NCI-H774 (cell line): ENCODE data around the gene FBXL7.

Source experiments
- DNase-seq: peaks from one replicate; lab custom pipeline; 2025; lab: John Stamatoyannopoulos, UW

Gene FBXL7

GRCh38 chr5:15717001-15717400, 217.0 kb downstream of the FBXL7 start:
- no peak for DNase-seq

GRCh38 chr5:15718421-15719179, 218.6 kb downstream of the FBXL7 start:
- no peak for DNase-seq

GRCh38 chr5:15719784-15720183, 219.8 kb downstream of the FBXL7 start:
- DNase-seq, result no peak

GRCh38 chr5:15720515-15720914, 220.5 kb downstream of the FBXL7 start:
- no peak for DNase-seq

- DNase-seq, result no peak
These were observed 222.3 kb downstream of the FBXL7 start for GRCh38 chr5:15722305-15722704.

- DNase-seq, result no peak
These were observed 227.4 kb downstream of the FBXL7 start for GRCh38 chr5:15727375-15727774.

GRCh38 chr5:15728811-15729210, 228.8 kb downstream of the FBXL7 start:
- DNase-seq, result no peak

GRCh38 chr5:15731699-15732098, 231.7 kb downstream of the FBXL7 start:
- DNase-seq, result no peak

- DNase-seq, result no peak
These were observed 234.1 kb downstream of the FBXL7 start for GRCh38 chr5:15734058-15734457.

- no peak for DNase-seq
These were observed 237.2 kb downstream of the FBXL7 start for GRCh38 chr5:15737036-15737821.

GRCh38 chr5:15737871-15738664, 238.1 kb downstream of the FBXL7 start:
- DNase-seq, result no peak

- DNase-seq, result no peak
These were observed 240.4 kb downstream of the FBXL7 start for GRCh38 chr5:15740383-15740782.

- no peak for DNase-seq
These were observed 241.6 kb downstream of the FBXL7 start for GRCh38 chr5:15741591-15741990.

GRCh38 chr5:15746833-15747232, 246.9 kb downstream of the FBXL7 start:
- no peak for DNase-seq

- DNase-seq, result no peak
These were observed 248.3 kb downstream of the FBXL7 start for GRCh38 chr5:15748266-15748665.

GRCh38 chr5:15752663-15753285, 252.8 kb downstream of the FBXL7 start:
- no peak for DNase-seq

GRCh38 chr5:15753752-15754151, 253.8 kb downstream of the FBXL7 start:
- no peak for DNase-seq

- DNase-seq, result no peak
These were observed 257.1 kb downstream of the FBXL7 start for GRCh38 chr5:15757103-15757502.

GRCh38 chr5:15757619-15758018, 257.6 kb downstream of the FBXL7 start:
- DNase-seq, result no peak

- DNase-seq, result no peak
These were observed 262.7 kb downstream of the FBXL7 start for GRCh38 chr5:15762668-15763067.

- no peak for DNase-seq
These were observed 263.8 kb downstream of the FBXL7 start for GRCh38 chr5:15763754-15764153.

GRCh38 chr5:15768936-15769335, 269.0 kb downstream of the FBXL7 start:
- DNase-seq, result no peak
